Astrocyte of the spinal cord (primary cell): ENCODE results near the gene SWT1.

Experiments
- DNase-seq: peaks from one replicate; pipeline ENCODE4 v3.0.0; 2011; ENCODE audit warnings: low read depth, low spot score
- H3K4me3 ChIP-seq: 2 replicates; pipeline ENCODE4 v1.5.1; 2011; ENCODE audit warnings: low read depth, mild to moderate bottlenecking, low read length, moderate library complexity
- CTCF ChIP-seq: IDR thresholded peaks from 2 replicates; pipeline ENCODE4 v1.5.1; 2012; ENCODE audit warnings: low read depth, mild to moderate bottlenecking, low read length, inconsistent platforms
- in situ Hi-C: cut with HindIII; loops from 2 replicates; pipeline ENCODE4 v1.10.0; 2017; ENCODE audit warnings: low sequenced_read_pairs

The SWT1 gene

GRCh38 chr1:185322636-185323035 is 165.7 kb downstream of the SWT1 start:
- H3K4me3 ChIP-seq: no peak overlapping the region
- no peak for DNase-seq
- in situ Hi-C loops: no loop called here
- TF ChIP-seq CTCF: no peak

- in situ Hi-C loops: no loop called here
- no peak for TF ChIP-seq CTCF
- DNase-seq: no peak
- no peak overlapping the region for H3K4me3 ChIP-seq
These were observed 167.2 kb downstream of the SWT1 start for GRCh38 chr1:185324118-185324517.

- in situ Hi-C loops: no loop called here
- no peak overlapping the region for H3K4me3 ChIP-seq
- no peak for TF ChIP-seq CTCF
- DNase-seq: no peak
These were observed 168.4 kb downstream of the SWT1 start for GRCh38 chr1:185325413-185325812.

- no peak for TF ChIP-seq CTCF
- no peak overlapping the region for H3K4me3 ChIP-seq
- DNase-seq: no peak
- in situ Hi-C loops: no loop called here
These were observed 171.3 kb downstream of the SWT1 start for GRCh38 chr1:185328255-185328654.

GRCh38 chr1:185334182-185334581 is 177.2 kb downstream of the SWT1 start:
- TF ChIP-seq CTCF: no peak
- no peak for DNase-seq
- H3K4me3 ChIP-seq: no peak overlapping the region
- in situ Hi-C loops: no loop called here

- H3K4me3 ChIP-seq: no peak overlapping the region
- in situ Hi-C loops: no loop called here
- TF ChIP-seq CTCF: no peak
- peak; percentile 40 for DNase-seq
These were observed 180.3 kb downstream of the SWT1 start for GRCh38 chr1:185337246-185337645.
